ENCODE results near the gene SEMA6C. TPM values are rescaled to one million over a fixed set of nuclear protein-coding genes. Genes with fewer than 3 reads are reported as not detected.

Gene SEMA6C
- total and polyA plus RNA-seq, 4 donors: 6.3 to 9.8 (median 6.5) TPM

DNA sequence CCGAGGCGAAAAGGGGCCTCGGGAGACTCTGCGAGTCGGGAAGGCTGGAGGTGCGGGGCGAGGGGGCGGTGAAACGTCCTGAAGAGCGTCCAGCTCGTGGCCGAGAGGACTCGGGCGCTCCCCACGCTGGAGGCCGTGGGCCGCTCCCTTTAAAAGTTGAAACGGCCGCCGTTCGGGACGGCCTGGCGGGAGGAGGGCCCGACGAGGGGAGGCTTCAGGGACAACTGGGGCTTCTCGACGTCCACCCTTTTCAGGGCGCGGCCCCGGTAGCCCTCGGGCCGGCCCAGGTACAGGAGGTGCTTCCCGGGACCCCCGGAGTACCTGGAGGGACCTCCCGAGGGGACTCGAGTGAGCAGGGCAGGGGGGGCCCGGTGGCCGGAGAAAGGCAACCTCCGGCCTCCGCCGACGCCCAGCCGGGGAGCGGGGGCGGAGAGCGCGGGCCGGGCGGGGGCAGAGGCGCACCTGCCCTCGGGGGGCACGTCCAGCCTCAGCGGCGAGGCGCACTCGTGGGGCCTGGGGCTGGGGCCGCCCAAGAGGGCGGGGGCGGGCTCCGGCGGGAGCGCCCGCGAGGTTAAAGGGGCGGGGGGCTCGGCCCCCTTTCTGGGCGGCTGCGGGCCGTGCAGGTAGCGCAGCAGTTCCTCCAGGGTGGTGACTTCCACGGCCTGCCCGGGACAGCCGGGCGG, 14.0 kb downstream of the SEMA6C start:
- ATAC-seq (ENCODE audit: insufficient read depth, low FRiP score): no peak
- Histone ChIP-seq H3K9ac (ENCODE audit: insufficient read depth in 1 of 2, low read length in 2 of 2) (no peak overlapping the region), H3K4me3 (no peak overlapping the region), H3K27ac (ENCODE audit: low read depth in 1 of 2, low read length in 1 of 2) (no peak overlapping the region), H3K4me1 (ENCODE audit: control insufficient read depth in 5 of 5, insufficient read depth in 5 of 5, low read length in 5 of 5) (peaks cover 0 to 21% (median 0%) of the 10 kb centered on the region in 5 donors), H3K27me3 (ENCODE audit: control insufficient read depth in 3 of 3, insufficient read depth in 3 of 3, low read length in 2 of 3) (no peaks in the 10 kb centered on the region), H3K36me3 (ENCODE audit: control insufficient read depth in 4 of 4, insufficient read depth in 4 of 4, low read length in 4 of 4) (peaks cover 0 to 31% (median 7%) of the 10 kb centered on the region in 4 donors), H3K9me3 (ENCODE audit: control insufficient read depth in 4 of 4, insufficient read depth in 3 of 4, low read length in 3 of 4) (no peaks in the 10 kb centered on the region)
- DNase-seq: no peak
- TF ChIP-seq, protein P1, sequence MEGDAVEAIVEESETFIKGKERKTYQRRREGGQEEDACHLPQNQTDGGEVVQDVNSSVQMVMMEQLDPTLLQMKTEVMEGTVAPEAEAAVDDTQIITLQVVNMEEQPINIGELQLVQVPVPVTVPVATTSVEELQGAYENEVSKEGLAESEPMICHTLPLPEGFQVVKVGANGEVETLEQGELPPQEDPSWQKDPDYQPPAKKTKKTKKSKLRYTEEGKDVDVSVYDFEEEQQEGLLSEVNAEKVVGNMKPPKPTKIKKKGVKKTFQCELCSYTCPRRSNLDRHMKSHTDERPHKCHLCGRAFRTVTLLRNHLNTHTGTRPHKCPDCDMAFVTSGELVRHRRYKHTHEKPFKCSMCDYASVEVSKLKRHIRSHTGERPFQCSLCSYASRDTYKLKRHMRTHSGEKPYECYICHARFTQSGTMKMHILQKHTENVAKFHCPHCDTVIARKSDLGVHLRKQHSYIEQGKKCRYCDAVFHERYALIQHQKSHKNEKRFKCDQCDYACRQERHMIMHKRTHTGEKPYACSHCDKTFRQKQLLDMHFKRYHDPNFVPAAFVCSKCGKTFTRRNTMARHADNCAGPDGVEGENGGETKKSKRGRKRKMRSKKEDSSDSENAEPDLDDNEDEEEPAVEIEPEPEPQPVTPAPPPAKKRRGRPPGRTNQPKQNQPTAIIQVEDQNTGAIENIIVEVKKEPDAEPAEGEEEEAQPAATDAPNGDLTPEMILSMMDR (IDR thresholded peaks at IDR 0.05; ENCODE audit: control extremely low read depth, extremely low read depth): no peak
- 72 to 86% methylated on average over 68 to 74 of the region's 74 CpGs for WGBS, 2 donors

DNA sequence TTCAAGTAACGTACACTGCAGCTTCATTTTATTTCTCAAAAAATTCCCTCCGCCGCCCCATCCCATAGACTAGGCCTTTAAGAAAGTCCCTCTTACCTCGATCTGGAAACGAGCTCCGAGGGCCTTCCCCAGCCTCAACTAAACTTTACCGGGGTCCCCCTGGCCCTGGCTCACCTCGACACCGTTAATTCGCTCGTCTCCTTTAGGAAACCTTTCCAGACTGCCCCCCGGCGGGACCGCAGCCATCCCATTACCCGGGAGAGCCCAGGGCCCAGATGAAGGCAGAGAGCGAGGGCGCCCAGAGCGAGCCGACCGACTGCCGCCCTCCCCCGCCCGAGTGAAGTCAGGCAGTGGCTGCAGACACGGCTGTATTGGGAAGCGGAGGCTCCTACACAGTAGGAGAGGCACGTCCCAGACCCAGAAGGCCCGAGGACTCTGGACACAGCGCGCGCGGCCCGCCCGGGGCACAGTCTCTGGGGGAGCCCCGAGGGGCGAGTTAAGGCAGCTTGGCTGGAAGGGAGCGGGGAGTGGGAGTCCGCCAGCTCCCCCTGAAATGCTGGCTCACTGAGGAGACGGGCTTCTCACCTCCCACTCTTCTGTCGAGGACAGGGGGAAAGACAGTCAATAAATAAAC, 14.6 kb downstream of the SEMA6C start:
- no peak overlapping the region for H3K4me3 ChIP-seq
- no peaks in the 10 kb centered on the region for H3K9me3 ChIP-seq (ENCODE audit: control insufficient read depth in 4 of 4, insufficient read depth in 3 of 4, low read length in 3 of 4)
- H3K9ac ChIP-seq (ENCODE audit: insufficient read depth in 1 of 2, low read length in 2 of 2): peak overlapping the region in 1 of 2 donors; percentile 77
- H3K27ac ChIP-seq (ENCODE audit: low read depth in 1 of 2, low read length in 1 of 2): no peak overlapping the region
- ATAC-seq (ENCODE audit: insufficient read depth, low FRiP score): peak; percentile 25
- peak; percentile 38 to 51 (median 43) for DNase-seq
- no peaks in the 10 kb centered on the region for H3K27me3 ChIP-seq (ENCODE audit: control insufficient read depth in 3 of 3, insufficient read depth in 3 of 3, low read length in 2 of 3)
- 53% methylated on average over 39 of the region's 39 CpGs for WGBS, 2 donors
- TF ChIP-seq, protein P1 (IDR thresholded peaks at IDR 0.05; ENCODE audit: control extremely low read depth, extremely low read depth): no peak
- H3K36me3 ChIP-seq (ENCODE audit: control insufficient read depth in 4 of 4, insufficient read depth in 4 of 4, low read length in 4 of 4): peaks cover 0 to 30% (median 7%) of the 10 kb centered on the region in 4 donors
- H3K4me1 ChIP-seq (ENCODE audit: control insufficient read depth in 5 of 5, insufficient read depth in 5 of 5, low read length in 5 of 5): peaks cover 0 to 21% (median 0%) of the 10 kb centered on the region in 5 donors

DNA sequence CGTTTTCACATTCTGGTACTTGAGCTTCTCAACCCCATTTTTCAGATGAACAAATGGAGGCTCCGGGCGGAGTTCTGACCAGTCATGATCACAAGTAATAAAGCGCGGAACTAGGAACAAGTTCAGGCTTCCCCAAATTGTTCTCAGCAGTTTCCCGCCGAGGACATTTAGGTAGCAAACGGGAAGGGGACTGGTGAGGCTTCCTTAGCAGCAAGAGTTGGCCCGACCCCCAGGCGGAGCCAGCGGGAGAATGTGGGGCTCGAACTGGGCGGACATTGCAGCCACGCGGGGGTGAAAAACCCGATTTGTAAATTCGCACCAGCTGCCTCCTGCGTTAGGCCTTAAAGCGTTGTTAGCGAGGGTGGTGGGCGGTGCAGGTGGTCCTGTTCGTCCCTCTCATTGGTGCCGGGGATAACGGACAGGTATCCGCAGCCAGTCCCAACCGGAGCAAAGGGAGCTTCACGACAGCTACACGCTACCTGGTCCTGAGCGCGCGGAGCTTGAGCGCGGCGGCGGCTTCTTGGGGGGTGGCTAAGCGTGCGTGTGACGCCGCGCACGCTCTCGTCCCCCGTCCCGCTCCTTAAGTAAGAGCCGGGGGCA, 15.3 kb downstream of the SEMA6C start:
- Histone ChIP-seq H3K27me3 (ENCODE audit: control insufficient read depth in 3 of 3, insufficient read depth in 3 of 3, low read length in 2 of 3) (no peaks in the 10 kb centered on the region), H3K4me3 (peak overlapping the region; percentile 11), H3K9ac (ENCODE audit: insufficient read depth in 1 of 2, low read length in 2 of 2) (peak overlapping the region in 1 of 2 donors; percentile 77), H3K36me3 (ENCODE audit: control insufficient read depth in 4 of 4, insufficient read depth in 4 of 4, low read length in 4 of 4) (peaks cover 0 to 22% (median 6%) of the 10 kb centered on the region in 4 donors), H3K27ac (ENCODE audit: low read depth in 1 of 2, low read length in 1 of 2) (peak overlapping the region; percentile 32 to 75), H3K4me1 (ENCODE audit: control insufficient read depth in 5 of 5, insufficient read depth in 5 of 5, low read length in 5 of 5) (peaks cover 0 to 21% (median 0%) of the 10 kb centered on the region in 5 donors), H3K9me3 (ENCODE audit: control insufficient read depth in 4 of 4, insufficient read depth in 3 of 4, low read length in 3 of 4) (no peaks in the 10 kb centered on the region)
- 4 to 8% methylated on average over 45 of the region's 45 CpGs for WGBS, 2 donors
- TF ChIP-seq, protein P1 (IDR thresholded peaks at IDR 0.05; ENCODE audit: control extremely low read depth, extremely low read depth): no peak
- peak; percentile 93 for ATAC-seq (ENCODE audit: insufficient read depth, low FRiP score)
- peak; percentile 88 to 95 (median 91) for DNase-seq
